Stimulated activated CD8-positive, alpha-beta memory T cell treated with anti-CD3 and anti-CD28 coated beads, Interleukin-15, amount 100 ng/mL, for 48 hours (primary cell): ENCODE measurements around the gene CCDC102A.
"Not testable (repeated sequence)": the region's sequence is repeated elsewhere in the genome, so short reads cannot be mapped to it uniquely, and the experiment has no call there.

Source experiments
- DNase-seq, 2 donors: peaks; one replicate each; pipeline ENCODE4 v3.0.0-alpha.2; 2020; ENCODE audit warnings: low read depth in 2 of 2

The CCDC102A gene

GRCh38 chr16:57565461-57565860 lies 29.1 kb upstream of the CCDC102A start:
- DNase-seq: no peak

- DNase-seq: no peak
These were observed 28.4 kb upstream of the CCDC102A start for GRCh38 chr16:57564571-57565270.

GRCh38 chr16:57563761-57564160 lies 27.4 kb upstream of the CCDC102A start:
- no peak for DNase-seq

GRCh38 chr16:57563487-57563750 lies 27.0 kb upstream of the CCDC102A start:
- DNase-seq: no peak

- no peak for DNase-seq
These were observed 26.5 kb upstream of the CCDC102A start for GRCh38 chr16:57562669-57563486.

GRCh38 chr16:57562066-57562465 lies 25.7 kb upstream of the CCDC102A start:
- no peak for DNase-seq

- DNase-seq: no peak
These were observed 22.9 kb upstream of the CCDC102A start for GRCh38 chr16:57559072-57559790.

GRCh38 chr16:57556941-57557541 lies 20.7 kb upstream of the CCDC102A start:
- no peak for DNase-seq

- DNase-seq: no peak
These were observed 19.5 kb upstream of the CCDC102A start for GRCh38 chr16:57555831-57556230.

GRCh38 chr16:57551057-57551456 lies 14.7 kb upstream of the CCDC102A start:
- DNase-seq: no peak

- no peak for DNase-seq
These were observed 13.4 kb upstream of the CCDC102A start for GRCh38 chr16:57549730-57550129.

- no peak for DNase-seq
These were observed 12.0 kb upstream of the CCDC102A start for GRCh38 chr16:57548408-57548807.

GRCh38 chr16:57547524-57547923 lies 11.2 kb upstream of the CCDC102A start:
- DNase-seq: not testable (repeated sequence)

- DNase-seq: peak in 1 of 2 donors; percentile 35
These were observed 7.8 kb upstream of the CCDC102A start for GRCh38 chr16:57544124-57544653.

GRCh38 chr16:57541754-57542435 lies 5.5 kb upstream of the CCDC102A start:
- DNase-seq: no peak

GRCh38 chr16:57540906-57541753 lies 4.8 kb upstream of the CCDC102A start:
- DNase-seq: no peak

- no peak for DNase-seq
These were observed 4.0 kb upstream of the CCDC102A start for GRCh38 chr16:57540387-57540786.

- no peak for DNase-seq
These were observed 2.9 kb upstream of the CCDC102A start for GRCh38 chr16:57539072-57539796.

GRCh38 chr16:57538235-57538721 lies 1.9 kb upstream of the CCDC102A start:
- DNase-seq: peak in 1 of 2 donors; percentile 49
